H1 (cell line): Measurements from ENCODE around the gene STX4. TPM values are rescaled to one million over a fixed set of nuclear protein-coding genes. Genes with fewer than 3 reads are reported as not detected.

Experiments
- KDM1A ChIP-seq: fragments of 200-600, 300-600 bp; sonication (generic); IDR thresholded peaks from 2 replicates; pipeline ENCODE4 v1.7.1; 2016; ENCODE audit warnings: mild to moderate bottlenecking, low read length, borderline replicate concordance
- KDM4A ChIP-seq: IDR thresholded peaks from one replicate; pipeline ENCODE4 v1.7.1; 2012; ENCODE audit warnings: low read depth, mild to moderate bottlenecking, moderate library complexity, low read length, inconsistent platforms; ENCODE audit not compliant: severe bottlenecking
- TAF7 ChIP-seq: optimal IDR thresholded peaks from 2 replicates; pipeline ENCODE3; 2011; ENCODE audit warnings: low read depth, mild to moderate bottlenecking, inconsistent platforms, low read length, moderate library complexity, borderline replicate concordance
- YY1 ChIP-seq: IDR thresholded peaks from 2 replicates; pipeline ENCODE4 v1.6.1; 2011; ENCODE audit warnings: low read depth, mild to moderate bottlenecking, low read length
- polyA plus RNA-seq, 7 experiments: library from polyadenylated mRNA; depleted of rRNA in 3 of 7; stranded (reverse) in 5 of 7; unstranded in 2 of 7; fragments of >200 nt in 5 of 7; fragments of 200-250 nt in 2 of 7; gene quantifications; 1 replicate in 5 of 7; 2 replicates in 1 of 7; 4 replicates in 1 of 7; pipeline versions ENCODE4 v1.2.1 to v1.2.3, GENCODE V29; 2011 to 2013; ENCODE audit warnings: missing spikeins in 2 of 7, mixed read lengths in 2 of 7
- total RNA-seq: library from RNA; stranded (reverse); fragmentation: NEBNext Ultra II Directional; extraction: Animal tissue kit (Norgen Biotek cat#: 25700); gene quantifications from 2 replicates; pipeline ENCODE4 v1.2.1, GENCODE V29; 2021
- TF ChIP-seq, protein P1 (sequence below), 3 experiments: IDR thresholded peaks; 1 replicate in 2 of 3; 2 replicates in 1 of 3; pipeline versions ENCODE4 v1.5.1 to v1.6.1; 2011; ENCODE audit warnings: low read length in 3 of 3, mild to moderate bottlenecking in 3 of 3, inconsistent platforms in 2 of 3, low read depth in 1 of 3, moderate library complexity in 1 of 3; ENCODE audit not compliant: insufficient read depth in 1 of 3; ENCODE audit errors: control extremely low read depth in 1 of 3
- TF ChIP-seq, protein P2 (sequence below): IDR thresholded peaks from 2 replicates; pipeline ENCODE4 v1.6.1; 2012; ENCODE audit warnings: inconsistent platforms
- TF ChIP-seq, protein P3 (sequence below): IDR thresholded peaks from 2 replicates; pipeline ENCODE4 v1.6.1; 2012; ENCODE audit warnings: low read length, inconsistent platforms
- TF ChIP-seq, protein P4 (sequence below): IDR thresholded peaks from 2 replicates; pipeline ENCODE4 v1.6.1; 2011; ENCODE audit warnings: low read depth, mild to moderate bottlenecking, low read length; ENCODE audit not compliant: insufficient read depth

The STX4 gene
- total and polyA plus RNA-seq, 2 of the 8 experiments (the other 6 are each of a cell fraction or from before 2014, with no cell fraction given) = 25.8 to 32.3 TPM

DNA sequence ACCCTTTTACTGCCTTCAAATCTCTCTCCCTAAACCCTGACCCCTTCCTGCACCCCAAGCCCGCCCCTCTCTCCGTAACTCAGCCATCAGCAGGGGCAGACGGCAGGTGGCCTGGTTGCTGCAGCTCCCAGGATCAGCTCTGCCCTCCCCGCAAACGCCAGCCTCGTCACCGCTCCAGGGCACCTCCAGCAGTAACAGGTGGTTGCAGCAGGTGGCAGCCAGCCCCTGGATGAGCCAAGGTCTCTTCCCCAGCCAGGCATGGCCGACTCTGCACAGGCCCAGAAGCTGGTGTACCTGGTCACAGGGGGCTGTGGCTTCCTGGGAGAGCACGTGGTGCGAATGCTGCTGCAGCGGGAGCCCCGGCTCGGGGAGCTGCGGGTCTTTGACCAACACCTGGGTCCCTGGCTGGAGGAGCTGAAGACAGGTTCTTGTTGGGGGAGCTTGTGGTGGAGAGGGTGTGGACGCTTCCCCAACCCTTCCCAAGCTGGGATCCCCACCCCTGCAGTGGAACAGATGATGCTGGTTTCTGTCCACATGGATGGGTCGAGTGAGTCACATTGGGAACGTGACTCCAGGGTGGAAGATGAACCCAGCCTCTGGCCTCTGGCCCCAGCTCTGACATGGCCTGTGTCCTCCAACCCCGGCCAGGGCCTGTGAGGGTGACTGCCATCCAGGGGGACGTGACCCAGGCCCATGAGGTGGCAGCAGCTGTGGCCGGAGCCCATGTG, 47.8 kb upstream of the STX4 start (continued):
- TF ChIP-seq, protein P1, sequence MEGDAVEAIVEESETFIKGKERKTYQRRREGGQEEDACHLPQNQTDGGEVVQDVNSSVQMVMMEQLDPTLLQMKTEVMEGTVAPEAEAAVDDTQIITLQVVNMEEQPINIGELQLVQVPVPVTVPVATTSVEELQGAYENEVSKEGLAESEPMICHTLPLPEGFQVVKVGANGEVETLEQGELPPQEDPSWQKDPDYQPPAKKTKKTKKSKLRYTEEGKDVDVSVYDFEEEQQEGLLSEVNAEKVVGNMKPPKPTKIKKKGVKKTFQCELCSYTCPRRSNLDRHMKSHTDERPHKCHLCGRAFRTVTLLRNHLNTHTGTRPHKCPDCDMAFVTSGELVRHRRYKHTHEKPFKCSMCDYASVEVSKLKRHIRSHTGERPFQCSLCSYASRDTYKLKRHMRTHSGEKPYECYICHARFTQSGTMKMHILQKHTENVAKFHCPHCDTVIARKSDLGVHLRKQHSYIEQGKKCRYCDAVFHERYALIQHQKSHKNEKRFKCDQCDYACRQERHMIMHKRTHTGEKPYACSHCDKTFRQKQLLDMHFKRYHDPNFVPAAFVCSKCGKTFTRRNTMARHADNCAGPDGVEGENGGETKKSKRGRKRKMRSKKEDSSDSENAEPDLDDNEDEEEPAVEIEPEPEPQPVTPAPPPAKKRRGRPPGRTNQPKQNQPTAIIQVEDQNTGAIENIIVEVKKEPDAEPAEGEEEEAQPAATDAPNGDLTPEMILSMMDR (IDR thresholded peaks at IDR 0.05; ENCODE audit: control extremely low read depth in 1 of 3, insufficient read depth in 1 of 3, low read depth in 1 of 3, low read length in 3 of 3) = peak; percentile 55 to 67 (median 56)
- no peak for TF ChIP-seq KDM1A
- TF ChIP-seq, protein P2, sequence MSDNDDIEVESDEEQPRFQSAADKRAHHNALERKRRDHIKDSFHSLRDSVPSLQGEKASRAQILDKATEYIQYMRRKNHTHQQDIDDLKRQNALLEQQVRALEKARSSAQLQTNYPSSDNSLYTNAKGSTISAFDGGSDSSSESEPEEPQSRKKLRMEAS = peak; percentile 64
- peak; percentile 76 for TF ChIP-seq YY1
- no peak for TF ChIP-seq TAF7
- TF ChIP-seq, protein P3, sequence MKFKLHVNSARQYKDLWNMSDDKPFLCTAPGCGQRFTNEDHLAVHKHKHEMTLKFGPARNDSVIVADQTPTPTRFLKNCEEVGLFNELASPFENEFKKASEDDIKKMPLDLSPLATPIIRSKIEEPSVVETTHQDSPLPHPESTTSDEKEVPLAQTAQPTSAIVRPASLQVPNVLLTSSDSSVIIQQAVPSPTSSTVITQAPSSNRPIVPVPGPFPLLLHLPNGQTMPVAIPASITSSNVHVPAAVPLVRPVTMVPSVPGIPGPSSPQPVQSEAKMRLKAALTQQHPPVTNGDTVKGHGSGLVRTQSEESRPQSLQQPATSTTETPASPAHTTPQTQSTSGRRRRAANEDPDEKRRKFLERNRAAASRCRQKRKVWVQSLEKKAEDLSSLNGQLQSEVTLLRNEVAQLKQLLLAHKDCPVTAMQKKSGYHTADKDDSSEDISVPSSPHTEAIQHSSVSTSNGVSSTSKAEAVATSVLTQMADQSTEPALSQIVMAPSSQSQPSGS = no peak
- TF ChIP-seq, protein P4, sequence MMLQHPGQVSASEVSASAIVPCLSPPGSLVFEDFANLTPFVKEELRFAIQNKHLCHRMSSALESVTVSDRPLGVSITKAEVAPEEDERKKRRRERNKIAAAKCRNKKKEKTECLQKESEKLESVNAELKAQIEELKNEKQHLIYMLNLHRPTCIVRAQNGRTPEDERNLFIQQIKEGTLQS = no peak
- TF ChIP-seq KDM4A = peak; percentile 0
